Stimulated activated CD4-positive, alpha-beta T cell treated with anti-CD3 and anti-CD28 coated beads, Interleukin-12 subunit alpha, Interleukin-12 subunit beta, amount 100 ng/mL, for 4 hours (primary cell): Measurements from ENCODE around the gene ADAMTSL3.
"Not testable (repeated sequence)": the region's sequence is repeated elsewhere in the genome, so short reads cannot be mapped to it uniquely, and the experiment has no call there.

Source experiments
- DNase-seq: peaks from one replicate; pipeline ENCODE4 v3.0.0-alpha.2; 2020

Gene ADAMTSL3

GRCh38 chr15:83930392-83931212 lies 276.7 kb downstream of the ADAMTSL3 start:
- DNase-seq, result no peak

- DNase-seq, result no peak
Measured at GRCh38 chr15:83935774-83936173, 281.9 kb downstream of the ADAMTSL3 start.

GRCh38 chr15:83940136-83940535 lies 286.2 kb downstream of the ADAMTSL3 start:
- DNase-seq, result no peak

- DNase-seq, result no peak
Measured at GRCh38 chr15:83943043-83943442, 289.1 kb downstream of the ADAMTSL3 start.

GRCh38 chr15:83943849-83944404 lies 290.0 kb downstream of the ADAMTSL3 start:
- DNase-seq, result no peak

GRCh38 chr15:83947156-83947555 lies 293.2 kb downstream of the ADAMTSL3 start:
- DNase-seq, result no peak

- no peak for DNase-seq
Measured at GRCh38 chr15:83954506-83954905, 300.6 kb downstream of the ADAMTSL3 start.

GRCh38 chr15:83955806-83956265 lies 301.9 kb downstream of the ADAMTSL3 start:
- DNase-seq, result no peak

GRCh38 chr15:83956887-83957286 lies 303.0 kb downstream of the ADAMTSL3 start:
- no peak for DNase-seq

- no peak for DNase-seq
Measured at GRCh38 chr15:83959477-83959876, 305.6 kb downstream of the ADAMTSL3 start.

GRCh38 chr15:83960192-83960829 lies 306.4 kb downstream of the ADAMTSL3 start:
- DNase-seq, result no peak

GRCh38 chr15:83961311-83961710 lies 307.4 kb downstream of the ADAMTSL3 start:
- DNase-seq, result no peak

- DNase-seq, result not testable (repeated sequence)
Measured at GRCh38 chr15:83964967-83965366, 311.0 kb downstream of the ADAMTSL3 start.

GRCh38 chr15:83970295-83970890 lies 316.5 kb downstream of the ADAMTSL3 start:
- no peak for DNase-seq

GRCh38 chr15:83971992-83972391 lies 318.1 kb downstream of the ADAMTSL3 start:
- no peak for DNase-seq

GRCh38 chr15:83973816-83974215 lies 319.9 kb downstream of the ADAMTSL3 start:
- DNase-seq, result no peak

- no peak for DNase-seq
Measured at GRCh38 chr15:83977992-83978391, 324.1 kb downstream of the ADAMTSL3 start.

- DNase-seq, result no peak
Measured at GRCh38 chr15:83978588-83978987, 324.7 kb downstream of the ADAMTSL3 start.

GRCh38 chr15:83980637-83981036 lies 326.7 kb downstream of the ADAMTSL3 start:
- DNase-seq, result no peak

- DNase-seq, result no peak
Measured at GRCh38 chr15:83982748-83983147, 328.8 kb downstream of the ADAMTSL3 start.

GRCh38 chr15:83983634-83984458 lies 329.9 kb downstream of the ADAMTSL3 start:
- DNase-seq, result no peak

GRCh38 chr15:83984601-83985000 lies 330.7 kb downstream of the ADAMTSL3 start:
- no peak for DNase-seq

GRCh38 chr15:83991163-83991562 lies 337.2 kb downstream of the ADAMTSL3 start:
- DNase-seq, result no peak
